H9 (cell line): ENCODE data around the gene SLC25A11. TPM values are rescaled to one million over a fixed set of nuclear protein-coding genes. Genes with fewer than 3 reads are reported as not detected.

Experiments
- DNase-seq: peaks from one replicate; pipeline ENCODE4 v3.0.0-alpha.2; 2017
- H2AFZ ChIP-seq: one replicate; pipeline ENCODE4 v1.6.1; 2013; ENCODE audit warnings: mild to moderate bottlenecking, low read length, control low read depth, moderate library complexity
- H2AK5ac ChIP-seq: 2 replicates; pipeline ENCODE4 v1.6.1; 2013; ENCODE audit warnings: low read length, control low read depth, mixed read lengths; ENCODE audit not compliant: insufficient read length
- H2BK120ac ChIP-seq: one replicate; pipeline ENCODE4 v1.6.1; 2013; ENCODE audit warnings: low read depth, mild to moderate bottlenecking, low read length, control low read depth, inconsistent platforms; ENCODE audit not compliant: poor library complexity, severe bottlenecking
- H2BK12ac ChIP-seq: 2 replicates; pipeline ENCODE4 v1.6.1; 2013; ENCODE audit warnings: low read length, control low read depth, mixed read lengths, low read depth; ENCODE audit not compliant: insufficient read length
- H2BK15ac ChIP-seq: 2 replicates; pipeline ENCODE4 v1.6.1; 2013; ENCODE audit warnings: low read depth, low read length, control low read depth
- H2BK20ac ChIP-seq: one replicate; pipeline ENCODE4 v1.6.1; 2013; ENCODE audit warnings: low read depth, mild to moderate bottlenecking, low read length, control low read depth, inconsistent platforms; ENCODE audit not compliant: poor library complexity, severe bottlenecking
- H2BK5ac ChIP-seq: 2 replicates; pipeline ENCODE4 v1.6.1; 2013; ENCODE audit warnings: low read length, control low read depth, mixed read lengths; ENCODE audit not compliant: insufficient read length
- H3K14ac ChIP-seq: 2 replicates; pipeline ENCODE4 v1.6.1; 2013; ENCODE audit warnings: low read length, control low read depth; ENCODE audit not compliant: insufficient read depth
- H3K18ac ChIP-seq: 2 replicates; pipeline ENCODE4 v1.6.1; 2013; ENCODE audit warnings: low read depth, mild to moderate bottlenecking, mixed read lengths, low read length, control low read depth; ENCODE audit not compliant: insufficient read length
- H3K23ac ChIP-seq: 2 replicates; pipeline ENCODE4 v1.6.1; 2013; ENCODE audit warnings: low read length, control low read depth, mixed read lengths, low read depth; ENCODE audit not compliant: insufficient read length
- H3K23me2 ChIP-seq: 2 replicates; pipeline ENCODE4 v1.6.1; 2013; ENCODE audit warnings: low read depth, mild to moderate bottlenecking, mixed read lengths, low read length, control low read depth; ENCODE audit not compliant: insufficient read length, poor library complexity, severe bottlenecking
- H3K27ac ChIP-seq: 2 replicates; pipeline ENCODE4 v1.5.1; 2013; ENCODE audit warnings: low read length, control low read depth, mixed read lengths, low read depth; ENCODE audit not compliant: insufficient read length
- H3K27me3 ChIP-seq: 2 replicates; pipeline ENCODE4 v1.6.1; 2013; ENCODE audit warnings: low read length, control low read depth, inconsistent platforms; ENCODE audit not compliant: insufficient read depth
- H3K4ac ChIP-seq: 2 replicates; pipeline ENCODE4 v1.6.1; 2013; ENCODE audit warnings: low read depth, mild to moderate bottlenecking, control low read depth, inconsistent platforms, low read length, moderate library complexity
- H3K4me1 ChIP-seq: 2 replicates; pipeline ENCODE4 v1.6.1; 2013; ENCODE audit warnings: low read length, control low read depth, inconsistent platforms; ENCODE audit not compliant: insufficient read depth
- H3K4me2 ChIP-seq: 2 replicates; pipeline ENCODE4 v1.6.1; 2013; ENCODE audit warnings: low read length, control low read depth, mixed read lengths; ENCODE audit not compliant: insufficient read length, insufficient read depth
- H3K56ac ChIP-seq: 2 replicates; pipeline ENCODE4 v1.6.1; 2013; ENCODE audit warnings: low read depth, mild to moderate bottlenecking, mixed read lengths, low read length, control low read depth; ENCODE audit not compliant: insufficient read length
- H3K79me1 ChIP-seq: 2 replicates; pipeline ENCODE4 v1.6.1; 2013; ENCODE audit warnings: low read depth, mild to moderate bottlenecking, moderate library complexity, low read length, control low read depth, inconsistent platforms; ENCODE audit not compliant: insufficient read depth, poor library complexity, severe bottlenecking
- H3K79me2 ChIP-seq: 2 replicates; pipeline ENCODE4 v1.6.1; 2013; ENCODE audit warnings: low read length, control low read depth, inconsistent platforms; ENCODE audit not compliant: insufficient read depth
- H3K9ac ChIP-seq: 2 replicates; pipeline ENCODE4 v1.6.1; 2013; ENCODE audit warnings: low read length, control low read depth, mixed read lengths; ENCODE audit not compliant: insufficient read length; ENCODE audit errors: extremely low read depth
- H3K9me3 ChIP-seq: one replicate; pipeline ENCODE4 v1.6.1; 2013; ENCODE audit warnings: low read depth, low read length, inconsistent platforms; ENCODE audit not compliant: control insufficient read depth
- H3T11ph ChIP-seq: one replicate; pipeline ENCODE4 v1.6.1; 2013; ENCODE audit warnings: mild to moderate bottlenecking, low read length, control low read depth, inconsistent platforms
- H4K20me1 ChIP-seq: one replicate; pipeline ENCODE4 v1.6.1; 2013; ENCODE audit not compliant: control insufficient read depth, insufficient read length, insufficient read depth
- H4K5ac ChIP-seq: 2 replicates; pipeline ENCODE4 v1.6.1; 2013; ENCODE audit warnings: low read depth, mild to moderate bottlenecking, mixed read lengths, low read length, control low read depth; ENCODE audit not compliant: insufficient read length
- H4K8ac ChIP-seq: replicated peaks from 2 replicates; pipeline ENCODE4 v1.6.1; 2013; ENCODE audit warnings: low read length, control low read depth, mixed read lengths, low read depth; ENCODE audit not compliant: insufficient read length
- H4K91ac ChIP-seq: 2 replicates; pipeline ENCODE4 v1.6.1; 2013; ENCODE audit warnings: low read depth, mild to moderate bottlenecking, moderate library complexity, mixed read lengths, low read length, control low read depth; ENCODE audit not compliant: insufficient read length
- H3K27ac Mint-ChIP-seq, 3 experiments: 2 replicates in 2 of 3; 3 replicates in 1 of 3; pipeline ENCODE4 v1.8.0; 2020 to 2021; ENCODE audit warnings: mixed read lengths in 3 of 3, mild to moderate bottlenecking in 1 of 3, moderate library complexity in 1 of 3
- H3K27me3 Mint-ChIP-seq: 2 replicates; pipeline ENCODE4 v1.8.0; 2021; ENCODE audit warnings: low read depth, mild to moderate bottlenecking, moderate library complexity, mixed read lengths
- H3K36me3 Mint-ChIP-seq, 3 experiments: 2 replicates in 2 of 3; 3 replicates in 1 of 3; pipeline ENCODE4 v1.8.0; 2020 to 2021; ENCODE audit warnings: low read depth in 3 of 3, mixed read lengths in 3 of 3; ENCODE audit not compliant: insufficient read depth in 1 of 3
- H3K4me1 Mint-ChIP-seq, 2 experiments: 2 replicates each; pipeline ENCODE4 v1.8.0; 2020; ENCODE audit warnings: mixed read lengths in 2 of 2
- H3K4me3 Mint-ChIP-seq, 2 experiments: 2 replicates in 1 of 2; 3 replicates in 1 of 2; pipeline ENCODE4 v1.8.0; 2020 to 2021; ENCODE audit warnings: mild to moderate bottlenecking in 2 of 2, mixed read lengths in 2 of 2, moderate library complexity in 1 of 2
- H3K9me3 Mint-ChIP-seq, 2 experiments: 2 replicates in 1 of 2; 3 replicates in 1 of 2; pipeline ENCODE4 v1.8.0; 2020; ENCODE audit warnings: mild to moderate bottlenecking in 2 of 2, mixed read lengths in 2 of 2, moderate library complexity in 1 of 2
- whole genome bisulfite sequencing: extraction: QIAGEN DNeasy Blood & Tissue Kit; methylation state at CpG from one replicate; pipeline ENCODE4 v1.1.7; 2013; ENCODE audit warnings: missing lambda C conversion rate, low lambda C conversion rate, mixed read lengths; ENCODE audit not compliant: insufficient read length; ENCODE audit errors: extremely low coverage; 5-methylcytosine and 5-hydroxymethylcytosine counted together
- long read RNA-seq: library from polyadenylated mRNA; unstranded; transcript quantifications from one replicate; pipeline ENCODE4 v2.0.0, GENCODE V29; 2020
- total RNA-seq: library from RNA; stranded (reverse); gene quantifications from 2 replicates; pipeline ENCODE4 v1.2.1, GENCODE V29; 2021
- TF ChIP-seq, protein P1 (sequence below): fragments of 200-600 bp; sonication (generic); conservative IDR thresholded peaks from 3 replicates; pipeline ENCODE4 v1.8.0; 2021; ENCODE audit warnings: antibody characterized with exemption, mild to moderate bottlenecking

The SLC25A11 gene
- total RNA-seq, result 74.9 and 80.6 TPM in 2 replicates
- long read RNA-seq, transcript SLC25A11-204 (6 exons, 2,176 nt), result minor isoform, 6 of 892 reads
- long read RNA-seq, transcript SLC25A11-201 (8 exons, 1,897 nt), result major isoform, 804 of 892 reads
- long read RNA-seq, transcript SLC25A11-202 (7 exons, 952 nt), result minor isoform, 32 of 892 reads
- long read RNA-seq, partial matches to known transcripts, result 9 of 892 reads
- long read RNA-seq, other reads (novel, unspliced or antisense), result 41 of 892 reads

DNA sequence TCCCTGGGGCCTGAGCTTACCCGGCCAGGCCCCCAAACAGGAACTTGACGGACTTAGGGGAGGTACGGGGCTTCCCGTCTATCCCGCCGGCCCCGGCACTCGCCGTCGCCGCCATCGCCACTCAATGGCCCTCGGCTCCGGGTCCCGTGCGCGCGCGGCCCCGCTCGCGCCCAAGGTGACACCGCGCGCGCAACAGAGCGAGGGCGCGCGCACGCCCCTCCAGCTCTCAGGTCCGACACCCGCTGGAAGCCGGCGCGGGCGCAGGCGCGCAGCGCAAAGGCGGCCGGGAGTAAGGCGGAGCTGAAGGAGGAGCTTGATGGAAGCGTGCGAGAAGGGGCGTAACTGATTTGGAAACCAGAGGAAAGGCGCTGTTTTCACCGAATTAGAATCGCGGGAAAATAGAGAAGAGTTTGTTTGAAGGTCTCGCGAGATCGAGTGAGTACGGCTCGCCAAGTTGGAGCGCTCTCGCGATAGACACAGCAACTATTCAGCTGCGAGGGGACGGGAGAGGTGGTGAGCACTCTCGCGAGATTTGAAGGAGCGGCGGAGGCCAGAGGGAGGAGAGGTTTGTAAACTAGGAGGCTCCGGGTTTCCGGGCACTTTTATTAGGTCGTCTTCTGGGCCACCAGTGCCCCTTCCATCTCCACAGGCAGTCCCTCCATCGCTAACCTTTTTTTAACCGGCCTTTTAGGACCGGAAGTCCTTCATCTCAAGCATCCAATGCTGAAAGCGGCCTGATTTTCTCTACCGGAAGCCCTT lies at the start of gene SLC25A11, which contains the start of gene RNF167:
TSS of gene SLC25A11 (minus strand) at position 251 of the 759 bp plus-strand sequence. CDS start at position 115, 136 bp downstream.
TSS of gene RNF167 (plus strand) at position 473 of the 759 bp plus-strand sequence. CDS start 642 bp downstream, outside the sequence.
- Histone ChIP-seq H3K79me2 (peaks cover 6% of the 10 kb centered on the region; the same call in 1 of the 2 replicates), H4K5ac (no peak within 1 kb of the TSS), H3K79me1 (peaks cover 5% of the 10 kb centered on the region), H3K9me3 (no peaks in the 10 kb centered on the region), H3K27ac (peak within 1 kb of the TSS; percentile 81), H3K23ac (no peak within 1 kb of the TSS), H4K91ac (no peak within 1 kb of the TSS), H3K56ac (peak within 1 kb of the TSS; percentile 44), H4K20me1 (peaks cover 7% of the 10 kb centered on the region), H2AK5ac (no peak within 1 kb of the TSS), H2BK15ac (no peak within 1 kb of the TSS), H4K8ac (no peak within 1 kb of the TSS), H3K4ac (no peak within 1 kb of the TSS), H3K4me2 (peak within 1 kb of the TSS; percentile 80), H3K18ac (peak within 1 kb of the TSS; percentile 95), H3K9ac (peak within 1 kb of the TSS; percentile 96), H3K14ac (peak within 1 kb of the TSS; percentile 91), H2BK12ac (no peak within 1 kb of the TSS), H2BK5ac (no peak within 1 kb of the TSS), H3T11ph (no peak within 1 kb of the TSS), H3K23me2 (peaks cover 17% of the 10 kb centered on the region), H2BK120ac (no peak within 1 kb of the TSS), H3K27me3 (no peaks in the 10 kb centered on the region), H2BK20ac (no peak within 1 kb of the TSS), H2AFZ (peak within 1 kb of the TSS; percentile 83), H3K4me1 (no peaks in the 10 kb centered on the region)
- Mint-ChIP-seq H3K4me1 (peaks cover 20 to 27% of the 10 kb centered on the region in 2 experiments), H3K9me3 (no peaks in the 10 kb centered on the region; a peak in 1 of 5 replicates), H3K27me3 (peaks cover 3% of the 10 kb centered on the region), H3K27ac (peak within 1 kb of the TSS; percentile 100), H3K4me3 (peak within 1 kb of the TSS; percentile 95 to 98), H3K36me3 (peaks cover 29 to 75% (median 58%) of the 10 kb centered on the region in 3 experiments)
- peak; percentile 99 for DNase-seq
- no CpG with 5 or more reads among the region's 72 CpGs for WGBS
- TF ChIP-seq, protein P1, sequence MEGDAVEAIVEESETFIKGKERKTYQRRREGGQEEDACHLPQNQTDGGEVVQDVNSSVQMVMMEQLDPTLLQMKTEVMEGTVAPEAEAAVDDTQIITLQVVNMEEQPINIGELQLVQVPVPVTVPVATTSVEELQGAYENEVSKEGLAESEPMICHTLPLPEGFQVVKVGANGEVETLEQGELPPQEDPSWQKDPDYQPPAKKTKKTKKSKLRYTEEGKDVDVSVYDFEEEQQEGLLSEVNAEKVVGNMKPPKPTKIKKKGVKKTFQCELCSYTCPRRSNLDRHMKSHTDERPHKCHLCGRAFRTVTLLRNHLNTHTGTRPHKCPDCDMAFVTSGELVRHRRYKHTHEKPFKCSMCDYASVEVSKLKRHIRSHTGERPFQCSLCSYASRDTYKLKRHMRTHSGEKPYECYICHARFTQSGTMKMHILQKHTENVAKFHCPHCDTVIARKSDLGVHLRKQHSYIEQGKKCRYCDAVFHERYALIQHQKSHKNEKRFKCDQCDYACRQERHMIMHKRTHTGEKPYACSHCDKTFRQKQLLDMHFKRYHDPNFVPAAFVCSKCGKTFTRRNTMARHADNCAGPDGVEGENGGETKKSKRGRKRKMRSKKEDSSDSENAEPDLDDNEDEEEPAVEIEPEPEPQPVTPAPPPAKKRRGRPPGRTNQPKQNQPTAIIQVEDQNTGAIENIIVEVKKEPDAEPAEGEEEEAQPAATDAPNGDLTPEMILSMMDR, result no peak
